ENCODE results near the gene C10orf90. TPM values are rescaled to one million over a fixed set of nuclear protein-coding genes. Genes with fewer than 3 reads are reported as not detected.

Gene C10orf90
- total and polyA plus RNA-seq, 4 donors: 0.05 to 0.25 TPM; not detected in 2

GRCh38 chr10:126508535-126509040, 161.9 kb downstream of the C10orf90 start:
- DNase-seq (ENCODE audit: low spot score): no peak
- H3K27ac ChIP-seq (ENCODE audit: low read depth in 1 of 2, low read length in 2 of 2): no peak overlapping the region
- H3K4me1 ChIP-seq (ENCODE audit: control insufficient read depth in 4 of 4, insufficient read depth in 4 of 4, low read length in 3 of 4): no peaks in the 10 kb centered on the region

More at GRCh38 chr10:126508535-126509040, 161.9 kb downstream of the C10orf90 start:
- no peaks in the 10 kb centered on the region for H3K36me3 ChIP-seq (ENCODE audit: control insufficient read depth in 4 of 4, insufficient read depth in 3 of 4, low read depth in 1 of 4, low read length in 3 of 4)
- no peak overlapping the region for H3K9ac ChIP-seq (ENCODE audit: low read depth in 1 of 2, low read length in 2 of 2)
- H3K4me3 ChIP-seq (ENCODE audit: low read depth in 1 of 3, low read length in 3 of 3): no peak overlapping the region
- no peak for TF ChIP-seq TAF1 (conservative IDR thresholded peaks at IDR 0.05)
- no peak for TF ChIP-seq MAX (IDR thresholded peaks at IDR 0.05)
- no peak for TF ChIP-seq EGR1 (IDR thresholded peaks at IDR 0.05; ENCODE audit: low read depth in 2 of 2)
- no peak for TF ChIP-seq YY1 (IDR thresholded peaks at IDR 0.05)
- no peak for TF ChIP-seq REST (IDR thresholded peaks at IDR 0.05)
- no peak for TF ChIP-seq RXRA (IDR thresholded peaks at IDR 0.05)
- no peak for TF ChIP-seq SP1 (IDR thresholded peaks at IDR 0.05)
- no peak for TF ChIP-seq NR2F2 (IDR thresholded peaks at IDR 0.05)
- no peak for TF ChIP-seq FOXA2 (IDR thresholded peaks at IDR 0.05)
- TF ChIP-seq ATF3 (IDR thresholded peaks at IDR 0.05): no peak
- TF ChIP-seq RAD21 (IDR thresholded peaks at IDR 0.05): no peak
- TF ChIP-seq FOXA1 (IDR thresholded peaks at IDR 0.05): no peak
- no peak for TF ChIP-seq ZBTB33 (IDR thresholded peaks at IDR 0.05)
- no peak for TF ChIP-seq HNF4G (IDR thresholded peaks at IDR 0.05)
- no peak for TF ChIP-seq HNF4A (conservative IDR thresholded peaks at IDR 0.05)
- TF ChIP-seq CTCF (IDR thresholded peaks at IDR 0.05; ENCODE audit: low read depth, low read length, missing input control): no peak
- TF ChIP-seq GABPA (IDR thresholded peaks at IDR 0.05 in 1 of 2, conservative IDR thresholded peaks at IDR 0.05 in 1 of 2): no peak
- no peak for TF ChIP-seq JUND (IDR thresholded peaks at IDR 0.05)
- H3K9me3 ChIP-seq (ENCODE audit: control insufficient read depth in 4 of 4, low read length in 3 of 4): no peaks in the 10 kb centered on the region
- 72% methylated on average over 9 of the region's 9 CpGs for WGBS
- peaks cover 0 to 4% (median 0%) of the 10 kb centered on the region in 4 donors for H3K27me3 ChIP-seq (ENCODE audit: control insufficient read depth in 4 of 4, insufficient read depth in 4 of 4, low read length in 3 of 4)

All from liver (tissue), 9 donors.